Nephron progenitor cell (in vitro differentiated cells): ENCODE data around the gene TNFRSF4.

Experiments
- DNase-seq: peaks from one replicate; pipeline ENCODE4 v3.0.0; 2021
- H3K27ac Mint-ChIP-seq: 2 replicates; pipeline ENCODE4 v1.8.0; 2021; ENCODE audit warnings: mild to moderate bottlenecking, moderate library complexity, mixed read lengths
- H3K27me3 Mint-ChIP-seq: 2 replicates; pipeline ENCODE4 v1.8.0; 2021; ENCODE audit warnings: mild to moderate bottlenecking, low read depth, mixed read lengths; ENCODE audit not compliant: poor library complexity
- H3K36me3 Mint-ChIP-seq: 2 replicates; pipeline ENCODE4 v1.8.0; 2021; ENCODE audit warnings: low read depth, mixed read lengths
- H3K4me1 Mint-ChIP-seq: 2 replicates; pipeline ENCODE4 v1.8.0; 2021; ENCODE audit warnings: mixed read lengths
- H3K4me3 Mint-ChIP-seq: 2 replicates; pipeline ENCODE4 v1.8.0; 2021; ENCODE audit warnings: mild to moderate bottlenecking, moderate library complexity, mixed read lengths
- H3K9me3 Mint-ChIP-seq: 2 replicates; pipeline ENCODE4 v1.8.0; 2021; ENCODE audit warnings: mild to moderate bottlenecking, moderate library complexity, mixed read lengths
- TF ChIP-seq, protein P1 (sequence below): fragments of 200-600 bp; sonication (generic); IDR thresholded peaks from 2 replicates; pipeline ENCODE4 v1.5.0; 2021; ENCODE audit warnings: antibody characterized with exemption

TNFRSF4 gene

DNA sequence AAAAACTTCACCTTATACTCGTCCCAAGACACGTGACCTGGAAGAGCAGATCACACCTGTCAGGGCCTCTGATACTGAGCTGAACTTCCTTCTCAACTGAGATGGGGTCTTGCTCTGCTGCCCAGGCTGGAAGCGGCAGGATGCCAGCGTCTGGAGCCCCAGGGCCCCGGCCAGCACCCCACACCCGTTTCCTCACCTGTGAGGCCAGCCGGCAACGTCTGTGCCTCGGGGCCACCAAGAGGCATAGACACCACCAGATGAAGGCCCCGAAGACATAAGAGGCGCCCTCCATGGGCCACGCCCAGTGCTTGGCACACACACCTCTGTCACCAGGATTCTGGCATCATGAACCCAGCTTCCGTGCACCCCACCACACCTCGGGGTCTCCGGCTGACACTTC, 9.4 kb upstream of the TNFRSF4 start:
- TF ChIP-seq, protein P1, sequence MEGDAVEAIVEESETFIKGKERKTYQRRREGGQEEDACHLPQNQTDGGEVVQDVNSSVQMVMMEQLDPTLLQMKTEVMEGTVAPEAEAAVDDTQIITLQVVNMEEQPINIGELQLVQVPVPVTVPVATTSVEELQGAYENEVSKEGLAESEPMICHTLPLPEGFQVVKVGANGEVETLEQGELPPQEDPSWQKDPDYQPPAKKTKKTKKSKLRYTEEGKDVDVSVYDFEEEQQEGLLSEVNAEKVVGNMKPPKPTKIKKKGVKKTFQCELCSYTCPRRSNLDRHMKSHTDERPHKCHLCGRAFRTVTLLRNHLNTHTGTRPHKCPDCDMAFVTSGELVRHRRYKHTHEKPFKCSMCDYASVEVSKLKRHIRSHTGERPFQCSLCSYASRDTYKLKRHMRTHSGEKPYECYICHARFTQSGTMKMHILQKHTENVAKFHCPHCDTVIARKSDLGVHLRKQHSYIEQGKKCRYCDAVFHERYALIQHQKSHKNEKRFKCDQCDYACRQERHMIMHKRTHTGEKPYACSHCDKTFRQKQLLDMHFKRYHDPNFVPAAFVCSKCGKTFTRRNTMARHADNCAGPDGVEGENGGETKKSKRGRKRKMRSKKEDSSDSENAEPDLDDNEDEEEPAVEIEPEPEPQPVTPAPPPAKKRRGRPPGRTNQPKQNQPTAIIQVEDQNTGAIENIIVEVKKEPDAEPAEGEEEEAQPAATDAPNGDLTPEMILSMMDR = no peak
- Mint-ChIP-seq H3K4me1 (no peaks in the 10 kb centered on the region), H3K27me3 (peaks cover 2% of the 10 kb centered on the region), H3K9me3 (no peaks in the 10 kb centered on the region), H3K4me3 (no peak overlapping the region), H3K27ac (peak overlapping the region; percentile 85), H3K36me3 (peaks cover 23% of the 10 kb centered on the region)
- no peak for DNase-seq

DNA sequence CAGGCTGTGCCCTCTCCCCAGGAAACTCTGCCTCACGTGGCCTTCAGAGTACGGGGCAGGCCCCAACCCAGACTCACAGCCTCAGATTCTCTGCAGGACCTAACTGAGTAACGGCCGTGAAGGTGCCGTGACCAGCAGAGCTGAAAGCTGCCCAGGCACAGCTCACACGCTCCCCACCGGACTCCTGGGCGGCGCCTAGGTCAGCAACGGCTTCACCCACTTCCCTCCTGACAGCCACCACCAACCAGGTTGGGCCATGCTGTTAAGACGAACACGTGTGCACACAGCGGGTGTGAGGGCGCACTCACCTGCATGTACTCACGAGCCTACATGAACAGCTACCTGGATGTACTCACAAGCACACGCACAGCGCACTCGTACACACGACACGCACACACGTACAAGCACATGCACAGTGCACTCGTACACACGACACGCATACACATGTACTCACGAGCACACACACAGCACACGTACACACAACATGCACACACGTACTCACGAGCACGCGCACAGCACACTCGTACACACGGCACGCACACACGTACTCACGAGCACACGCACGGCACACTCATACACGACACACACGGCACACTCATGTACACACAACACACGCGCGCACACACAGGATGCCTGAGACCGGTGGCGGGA, 8.7 kb upstream of the TNFRSF4 start:
- H3K9me3 Mint-ChIP-seq = no peaks in the 10 kb centered on the region
- DNase-seq = no peak
- H3K27me3 Mint-ChIP-seq = peaks cover 2% of the 10 kb centered on the region
- no peaks in the 10 kb centered on the region for H3K4me1 Mint-ChIP-seq
- TF ChIP-seq, protein P1 = no peak
- H3K36me3 Mint-ChIP-seq = peaks cover 23% of the 10 kb centered on the region
- no peak overlapping the region for H3K4me3 Mint-ChIP-seq
- H3K27ac Mint-ChIP-seq = no peak overlapping the region

DNA sequence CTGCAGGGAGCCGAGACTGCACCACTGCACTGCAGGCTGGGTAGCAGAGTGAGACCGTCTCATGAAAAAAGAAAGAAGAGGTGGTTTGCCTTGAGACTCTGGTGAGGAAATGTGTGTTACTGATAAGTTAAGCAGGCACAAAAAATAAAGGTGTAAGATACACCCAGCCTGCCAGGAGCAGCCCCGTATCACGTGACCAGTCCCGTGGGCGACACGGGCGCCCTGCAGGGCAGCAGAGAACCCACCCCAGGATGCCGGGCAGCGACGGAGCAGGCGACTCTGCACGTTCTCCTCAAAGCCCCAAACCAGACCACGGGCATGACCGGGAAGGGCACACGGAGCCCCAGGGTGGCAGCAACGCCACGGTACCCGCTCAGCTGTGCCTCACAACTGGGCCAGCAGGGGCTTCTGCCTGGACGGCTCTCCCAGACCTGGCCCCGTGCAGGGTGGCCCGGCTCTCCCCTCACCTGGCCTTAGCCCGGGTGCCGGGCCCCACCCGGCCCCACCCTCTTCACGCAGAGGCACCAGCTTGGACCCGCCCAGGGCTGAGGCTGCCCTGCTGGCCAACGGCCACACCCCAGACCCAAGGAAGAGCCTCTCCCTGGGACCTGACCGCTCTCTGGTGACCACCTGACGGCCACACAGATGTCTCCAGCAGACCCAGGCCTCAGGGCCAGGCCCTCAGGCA, 8.1 kb upstream of the TNFRSF4 start:
- TF ChIP-seq, protein P1 = no peak
- peak overlapping the region; percentile 25 for H3K27ac Mint-ChIP-seq
- peaks cover 23% of the 10 kb centered on the region for H3K36me3 Mint-ChIP-seq
- no peak overlapping the region for H3K4me3 Mint-ChIP-seq
- H3K9me3 Mint-ChIP-seq = no peaks in the 10 kb centered on the region
- H3K27me3 Mint-ChIP-seq = peaks cover 2% of the 10 kb centered on the region
- no peaks in the 10 kb centered on the region for H3K4me1 Mint-ChIP-seq
- no peak for DNase-seq

DNA sequence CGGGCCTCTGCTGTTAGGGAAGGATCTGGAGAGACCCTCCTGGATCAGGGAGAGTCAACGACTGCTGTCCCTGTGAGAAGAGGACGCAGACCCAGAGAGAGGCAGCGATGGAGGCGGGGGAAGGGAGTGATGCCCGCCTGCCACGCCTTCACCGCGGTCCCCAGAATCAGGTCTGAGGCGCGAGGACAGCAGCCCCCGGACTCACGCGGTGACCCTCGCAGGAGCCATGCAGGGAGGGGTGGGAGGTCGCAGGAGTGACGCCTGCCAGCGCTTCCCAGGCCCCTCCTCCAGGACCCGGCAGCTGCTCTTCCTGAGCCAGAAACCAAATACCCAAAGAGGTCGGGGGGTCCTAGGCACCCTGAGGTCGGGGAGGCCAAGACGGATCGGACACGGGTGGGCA, 6.2 kb upstream of the TNFRSF4 start:
- no peak overlapping the region for H3K27ac Mint-ChIP-seq
- H3K27me3 Mint-ChIP-seq = no peaks in the 10 kb centered on the region
- no peaks in the 10 kb centered on the region for H3K9me3 Mint-ChIP-seq
- TF ChIP-seq, protein P1 = no peak
- H3K36me3 Mint-ChIP-seq = peaks cover 19% of the 10 kb centered on the region
- no peaks in the 10 kb centered on the region for H3K4me1 Mint-ChIP-seq
- no peak overlapping the region for H3K4me3 Mint-ChIP-seq
- DNase-seq = no peak

DNA sequence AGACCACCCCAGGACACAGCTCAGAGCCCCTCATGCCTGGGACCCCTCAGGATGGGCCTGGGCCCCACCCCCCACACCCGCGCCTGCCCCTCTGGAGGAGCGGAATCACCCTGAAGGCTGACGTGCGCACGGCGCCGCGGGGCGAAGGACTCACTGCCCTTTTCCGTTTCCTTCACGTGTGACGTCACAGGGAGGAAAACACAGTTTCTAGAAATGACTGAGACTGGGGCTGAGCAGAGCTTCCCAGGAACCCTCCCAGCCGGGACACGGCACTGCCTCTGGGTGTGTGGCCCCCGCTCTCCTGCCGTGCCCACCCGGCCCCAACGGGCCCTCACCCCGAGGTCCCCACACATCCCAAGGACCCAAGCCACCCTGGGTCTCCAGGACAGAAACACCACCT, 5.4 kb upstream of the TNFRSF4 start:
- no peaks in the 10 kb centered on the region for H3K4me1 Mint-ChIP-seq

More for the DNA sequence above, 5.4 kb upstream of the TNFRSF4 start:
- TF ChIP-seq, protein P1 = no peak
- Mint-ChIP-seq H3K27me3 (no peaks in the 10 kb centered on the region), H3K4me3 (no peak overlapping the region), H3K36me3 (peaks cover 14% of the 10 kb centered on the region), H3K27ac (no peak overlapping the region), H3K9me3 (no peaks in the 10 kb centered on the region)
- DNase-seq = no peak
